HL-60 (cell line): ENCODE data around the gene SHB.

Experiments
- DNase-seq, 2 experiments: peaks; one replicate each; pipeline ENCODE4 v3.0.0-alpha.2; 2010 to 2020; ENCODE audit warnings: low read depth in 1 of 2, low spot score in 1 of 2
- H3K27ac ChIP-seq: fragments of 250-450 bp; sonication (Bioruptor Pico); replicated peaks from 2 replicates; pipeline ENCODE4 v1.5.1; 2020; ENCODE audit warnings: mild to moderate bottlenecking, moderate library complexity
- H3K27me3 ChIP-seq: fragments of 250-450 bp; sonication (Bioruptor Pico); 2 replicates; pipeline ENCODE4 v1.5.1; 2021; ENCODE audit warnings: mild to moderate bottlenecking, moderate library complexity; ENCODE audit not compliant: insufficient read depth, poor library complexity, severe bottlenecking
- H3K4me3 ChIP-seq: replicated peaks from 2 replicates; pipeline ENCODE4 v1.5.1; 2011; ENCODE audit warnings: mild to moderate bottlenecking, control low read depth, low read length; ENCODE audit not compliant: insufficient read depth
- CTCF ChIP-seq: IDR thresholded peaks from one replicate; pipeline ENCODE4 v1.5.1; 2011; ENCODE audit warnings: low read length, control low read depth, inconsistent platforms; ENCODE audit not compliant: insufficient read depth
- GABPA ChIP-seq: IDR thresholded peaks from 2 replicates; pipeline ENCODE4 v1.6.1; 2012; ENCODE audit warnings: low read depth
- POLR2AphosphoS5 ChIP-seq: IDR thresholded peaks from 2 replicates; pipeline ENCODE4 v1.6.1; 2012; ENCODE audit warnings: low read depth
- REST ChIP-seq: IDR thresholded peaks from 2 replicates; pipeline ENCODE4 v1.6.1; 2012; ENCODE audit warnings: low read depth; ENCODE audit not compliant: insufficient replicate concordance
- SPI1 ChIP-seq: IDR thresholded peaks from 2 replicates; pipeline ENCODE4 v1.6.1; 2012; ENCODE audit warnings: low read depth, mild to moderate bottlenecking, borderline replicate concordance

The SHB gene

GRCh38 chr9:38039907-38040682 lies 28.9 kb downstream of the SHB start:
- Histone ChIP-seq H3K27me3 (no peaks in the 10 kb centered on the region), H3K4me3 (no peak overlapping the region), H3K27ac (no peak overlapping the region)
- no peak for DNase-seq
- TF ChIP-seq SPI1 (no peak), CTCF (no peak), REST (no peak), GABPA (no peak), POLR2AphosphoS5 (no peak)

GRCh38 chr9:38039090-38039906 lies 29.7 kb downstream of the SHB start:
- H3K27me3 ChIP-seq: no peaks in the 10 kb centered on the region
- no peak for DNase-seq
- no peak overlapping the region for H3K27ac ChIP-seq
- TF ChIP-seq REST (no peak), POLR2AphosphoS5 (no peak), GABPA (no peak), CTCF (no peak), SPI1 (no peak)
- H3K4me3 ChIP-seq: no peak overlapping the region

GRCh38 chr9:38038307-38039089 lies 30.5 kb downstream of the SHB start:
- Histone ChIP-seq H3K4me3 (no peak overlapping the region), H3K27me3 (no peaks in the 10 kb centered on the region), H3K27ac (no peak overlapping the region)
- DNase-seq: peak; percentile 25 to 31
- TF ChIP-seq POLR2AphosphoS5 (no peak), CTCF (no peak), GABPA (no peak), SPI1 (peak; percentile 61), REST (no peak)
